Psoas muscle (tissue), 8 donors: ENCODE measurements around the gene FCMR. TPM values are rescaled to one million over a fixed set of nuclear protein-coding genes. Genes with fewer than 3 reads are reported as not detected.

ENCODE experiments used
- ATAC-seq, 4 donors: fragments of 200-7000 bp; cut with Tn5 transposase; one replicate each; pipeline ENCODE4 v1.9.1; 2020; ENCODE audit warnings: moderate library complexity in 3 of 4, mild to moderate bottlenecking in 2 of 4
- DNase-seq, 2 donors: peaks; one replicate each; pipeline ENCODE4 v3.0.0-alpha.2; 2020
- H3K27ac ChIP-seq: fragments of 200-600 bp; one replicate; pipeline ENCODE4 v1.8.0; 2022
- H3K27me3 ChIP-seq, 3 donors: fragments of 200-600 bp in 1 of 3; one replicate each; pipeline versions ENCODE4 v1.6.1 to v1.8.0; 2013 to 2022; ENCODE audit warnings: low read length in 2 of 3, mild to moderate bottlenecking in 2 of 3, moderate library complexity in 1 of 3; ENCODE audit not compliant: insufficient read depth in 3 of 3
- H3K36me3 ChIP-seq, 2 donors: fragments of 200-600 bp in 1 of 2; one replicate each; pipeline versions ENCODE4 v1.6.1 to v1.8.0; 2013 to 2022; ENCODE audit warnings: low read depth in 1 of 2, mild to moderate bottlenecking in 1 of 2, moderate library complexity in 1 of 2; ENCODE audit not compliant: insufficient read depth in 1 of 2
- H3K4me1 ChIP-seq: fragments of 200-600 bp; one replicate; pipeline ENCODE4 v1.8.0; 2022
- H3K4me3 ChIP-seq: fragments of 200-600 bp; one replicate; pipeline ENCODE4 v1.8.0; 2022; ENCODE audit warnings: mild to moderate bottlenecking
- H3K9me3 ChIP-seq: fragments of 200-600 bp; one replicate; pipeline ENCODE4 v1.8.0; 2022
- WGBS, 3 donors: extraction: QIAGEN DNeasy Blood & Tissue Kit; methylation state at CpG; one replicate each; pipeline versions ENCODE4 v1.1.6 to v1.1.7; 2013; 5-methylcytosine and 5-hydroxymethylcytosine counted together
- intact Hi-C, 2 donors: fragments of 100-400 bp; cut with DNase I; formaldehyde crosslinking; loops; one replicate each; pipeline versions ENCODE4 v1.11.0 to v1.14.2; 2022
- polyA plus RNA-seq, 3 donors: library from polyadenylated mRNA; stranded (reverse); fragments of 200-250 nt; gene quantifications; one replicate each; pipeline ENCODE4 v1.2.3, GENCODE V29; 2013
- total RNA-seq, 4 donors: library from RNA; stranded (reverse); fragmentation: NEBNext Ultra II Directional in 2 of 4; extraction: Animal tissue kit (Norgen Biotek cat#: 25700) in 2 of 4; gene quantifications; one replicate each; pipeline versions ENCODE4 v1.2.1 to v1.2.4, GENCODE V29; 2021 to 2023
- TF ChIP-seq, protein P1 (sequence below): fragments of 200-600 bp; IDR thresholded peaks from one replicate; pipeline ENCODE4 v1.8.0; 2022; ENCODE audit warnings: antibody characterized with exemption
- donor health status: healthy with polysubstance abuse.
- donor health status: DM: no; HTN: no; CAD: no; lungs with moderate emphysema.
- donor health status: Bipolar disorder and iron deficiency.
- donor health status: healthy.
- donor health status: DM: yes; HTN: yes; CAD: no.
- donor health status: DM: no; HTN: no; CAD: no.
- donor health status: DM: no; HTN: no; CAD: no.
- donor health status: DM: yes; HTN: yes; CAD: no.

Gene FCMR
- total and polyA plus RNA-seq, 7 donors: 1.0 to 29.5 (median 4.4) TPM

DNA sequence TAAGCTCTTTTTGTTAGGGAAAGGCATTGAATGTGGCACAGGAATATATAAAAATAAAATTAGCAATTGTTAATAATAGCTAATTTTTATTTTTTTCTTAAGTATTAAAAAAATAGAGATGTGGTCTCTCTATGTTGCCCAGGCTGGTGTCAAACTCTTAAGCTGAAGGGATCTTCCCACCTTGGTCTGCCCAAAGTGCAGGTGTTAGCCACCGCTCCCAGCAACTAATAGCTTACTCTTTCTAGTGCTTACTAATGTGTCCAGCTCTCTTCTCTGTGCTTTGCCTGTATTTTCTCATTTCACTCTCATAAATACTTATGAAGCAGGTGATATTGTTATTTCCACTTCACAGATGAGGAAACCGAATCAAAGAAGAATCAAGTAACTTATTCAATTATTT lies 37.9 kb downstream of the FCMR start:
- peaks cover 0 to 6% (median 0%) of the 10 kb centered on the region in 3 donors for H3K27me3 ChIP-seq
- peaks cover under 1% of the 10 kb centered on the region for H3K9me3 ChIP-seq
- ATAC-seq (no peak), DNase-seq (no peak)
- TF ChIP-seq, protein P1, sequence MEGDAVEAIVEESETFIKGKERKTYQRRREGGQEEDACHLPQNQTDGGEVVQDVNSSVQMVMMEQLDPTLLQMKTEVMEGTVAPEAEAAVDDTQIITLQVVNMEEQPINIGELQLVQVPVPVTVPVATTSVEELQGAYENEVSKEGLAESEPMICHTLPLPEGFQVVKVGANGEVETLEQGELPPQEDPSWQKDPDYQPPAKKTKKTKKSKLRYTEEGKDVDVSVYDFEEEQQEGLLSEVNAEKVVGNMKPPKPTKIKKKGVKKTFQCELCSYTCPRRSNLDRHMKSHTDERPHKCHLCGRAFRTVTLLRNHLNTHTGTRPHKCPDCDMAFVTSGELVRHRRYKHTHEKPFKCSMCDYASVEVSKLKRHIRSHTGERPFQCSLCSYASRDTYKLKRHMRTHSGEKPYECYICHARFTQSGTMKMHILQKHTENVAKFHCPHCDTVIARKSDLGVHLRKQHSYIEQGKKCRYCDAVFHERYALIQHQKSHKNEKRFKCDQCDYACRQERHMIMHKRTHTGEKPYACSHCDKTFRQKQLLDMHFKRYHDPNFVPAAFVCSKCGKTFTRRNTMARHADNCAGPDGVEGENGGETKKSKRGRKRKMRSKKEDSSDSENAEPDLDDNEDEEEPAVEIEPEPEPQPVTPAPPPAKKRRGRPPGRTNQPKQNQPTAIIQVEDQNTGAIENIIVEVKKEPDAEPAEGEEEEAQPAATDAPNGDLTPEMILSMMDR: no peak
- WGBS, 3 donors: 88 to 97% (median 92%) methylated on average over 2 of the region's 2 CpGs
- intact Hi-C loops: no loop called here
- H3K4me3 ChIP-seq: no peak overlapping the region
- no peak overlapping the region for H3K27ac ChIP-seq
- no peaks in the 10 kb centered on the region for H3K36me3 ChIP-seq
- H3K4me1 ChIP-seq: no peaks in the 10 kb centered on the region

DNA sequence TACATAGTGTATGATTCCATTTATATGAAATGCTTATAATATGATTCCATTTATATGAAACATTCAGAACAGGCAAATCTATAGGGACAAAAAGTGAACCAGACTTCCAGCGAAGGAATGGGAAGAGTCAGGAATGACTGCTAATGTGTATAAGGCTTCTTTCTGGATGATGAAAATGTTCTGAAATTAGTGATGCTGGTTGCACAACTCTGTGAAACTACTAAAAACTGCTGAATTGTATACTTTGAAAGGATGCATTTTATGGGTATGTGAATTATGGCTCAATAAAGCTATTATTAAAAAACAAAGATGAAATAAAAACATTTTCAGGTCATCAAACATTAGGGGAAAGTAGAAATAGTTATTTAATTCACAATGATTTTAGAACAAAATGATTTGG lies 38.6 kb downstream of the FCMR start:
- H3K27me3 ChIP-seq: peaks cover 0 to 6% (median 0%) of the 10 kb centered on the region in 3 donors
- no peak overlapping the region for H3K4me3 ChIP-seq
- no peak for ATAC-seq
- no peaks in the 10 kb centered on the region for H3K4me1 ChIP-seq
- WGBS, 3 donors: 84 to 97% (median 94%) methylated on average over 1 of the region's 1 CpG
- intact Hi-C loops: no loop called here
- TF ChIP-seq, protein P1: no peak
- no peak for DNase-seq
- H3K36me3 ChIP-seq: no peaks in the 10 kb centered on the region
- H3K27ac ChIP-seq: no peak overlapping the region
- H3K9me3 ChIP-seq: peaks cover 7% of the 10 kb centered on the region

DNA sequence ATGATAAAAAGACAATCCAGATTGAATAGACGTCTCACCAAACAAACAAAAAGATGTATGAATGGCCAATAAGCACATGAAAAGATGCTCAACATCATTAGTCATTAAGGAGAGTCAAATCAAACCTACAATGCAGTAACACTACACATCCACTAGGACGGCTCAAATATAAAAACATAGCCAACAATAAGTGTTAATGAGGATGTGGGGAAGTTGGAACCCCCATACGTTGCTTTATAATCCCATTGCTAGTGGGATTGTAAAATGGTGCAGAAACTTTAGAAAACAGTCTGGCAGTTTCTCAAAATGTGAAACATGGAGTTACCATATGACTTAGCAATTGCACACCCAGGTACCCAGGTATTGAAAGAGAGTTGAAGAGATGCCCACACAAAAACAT lies 39.2 kb downstream of the FCMR start:
- ATAC-seq: no peak
- WGBS, 3 donors: 63 to 73% (median 71%) methylated on average over 3 of the region's 3 CpGs
- intact Hi-C loops: no loop called here

DNA sequence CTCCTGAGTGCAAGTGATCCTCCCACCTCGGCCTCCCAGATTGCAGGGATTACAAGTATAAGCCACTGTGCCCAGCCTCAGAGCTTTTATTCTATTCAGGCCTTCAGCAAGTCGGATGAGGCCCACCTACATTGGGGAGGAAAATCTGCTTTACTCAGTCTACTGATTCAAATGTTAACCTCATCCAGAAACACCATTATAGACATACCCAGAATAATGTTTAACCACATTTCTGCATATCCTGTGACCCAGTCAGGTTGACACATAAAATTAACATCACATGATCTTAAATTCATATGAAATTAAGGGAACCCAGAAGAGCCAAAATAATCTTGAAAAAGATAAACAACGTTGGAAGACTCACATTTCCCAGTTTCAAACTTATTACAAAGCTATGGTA lies 41.4 kb downstream of the FCMR start:
- H3K4me1 ChIP-seq: no peaks in the 10 kb centered on the region

More for the DNA sequence above, 39.2 kb downstream of the FCMR start:
- no peaks in the 10 kb centered on the region for H3K36me3 ChIP-seq
- no peak overlapping the region for H3K4me3 ChIP-seq
- H3K4me1 ChIP-seq: no peaks in the 10 kb centered on the region
- peaks cover 0 to 6% (median 0%) of the 10 kb centered on the region in 3 donors for H3K27me3 ChIP-seq
- TF ChIP-seq, protein P1: no peak
- H3K27ac ChIP-seq: no peak overlapping the region
- DNase-seq: no peak
- peaks cover 9% of the 10 kb centered on the region for H3K9me3 ChIP-seq

DNA sequence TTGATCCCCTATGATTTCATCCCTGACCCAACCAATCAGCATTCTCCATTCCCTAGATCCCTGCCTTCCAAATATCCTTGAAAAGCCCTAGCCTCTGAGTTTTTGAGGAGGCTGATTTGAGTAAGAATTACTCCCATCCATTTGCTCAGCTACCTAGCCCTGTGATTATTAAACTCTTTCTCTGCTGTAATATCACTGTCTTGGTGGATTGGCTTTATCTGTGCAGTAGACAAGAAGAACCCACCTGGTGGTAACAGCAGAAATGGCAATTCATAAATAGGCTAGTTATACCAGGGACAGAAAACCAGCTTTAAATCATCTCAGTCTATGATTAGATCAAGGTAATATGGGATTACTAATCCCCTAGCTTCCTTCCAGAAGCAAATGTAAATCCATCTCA lies 43.3 kb downstream of the FCMR start:
- DNase-seq (no peak), ATAC-seq (no peak)
- no peaks in the 10 kb centered on the region for H3K4me1 ChIP-seq
- H3K9me3 ChIP-seq: peaks cover 9% of the 10 kb centered on the region
- intact Hi-C loops: no loop called here
- no peaks in the 10 kb centered on the region for H3K36me3 ChIP-seq
- no peak overlapping the region for H3K4me3 ChIP-seq
- TF ChIP-seq, protein P1: no peak
- no peak overlapping the region for H3K27ac ChIP-seq
- no peaks in the 10 kb centered on the region for H3K27me3 ChIP-seq

More for the DNA sequence above, 41.4 kb downstream of the FCMR start:
- no peak for ATAC-seq
- intact Hi-C loops: no loop called here
- TF ChIP-seq, protein P1: no peak
- H3K36me3 ChIP-seq: no peaks in the 10 kb centered on the region
- 72 to 77% (median 73%) methylated on average over 3 of the region's 3 CpGs for WGBS, 3 donors
- H3K4me3 ChIP-seq: no peak overlapping the region
- H3K27ac ChIP-seq: no peak overlapping the region
- no peak for DNase-seq
- H3K27me3 ChIP-seq: no peaks in the 10 kb centered on the region
- H3K9me3 ChIP-seq: peaks cover 9% of the 10 kb centered on the region
